HCT116 (cell line): ENCODE results near the gene ARPC5. TPM values are rescaled to one million over a fixed set of nuclear protein-coding genes. Genes with fewer than 3 reads are reported as not detected.

Experiments used
- ATAC-seq: fragments of 200-7000 bp; cut with Tn5 transposase; 2 replicates; pipeline ENCODE4 v1.9.1; 2020; ENCODE audit warnings: mild to moderate bottlenecking, moderate library complexity
- BruUV-seq: library from RNA; stranded (reverse); fragments of 400-500 nt; replicated peaks from 2 replicates; lab custom pipeline; 2021; lab: Mats Ljungman, UMichigan
- CTCF ChIA-PET: fragments of 300-600 bp; sonication (Branson Sonifier 250); formaldehyde crosslinking; loops from one replicate; lab custom pipeline; 2021; ENCODE audit warnings: antibody characterized with exemption; lab: Charles Lee
- POLR2A ChIA-PET: fragments of 300-600, 350-600 bp; sonication (Branson Sonifier 250); formaldehyde crosslinking; loops from one replicate; lab custom pipeline; 2021; ENCODE audit warnings: antibody characterized with exemption; lab: Charles Lee
- RAD21 ChIA-PET, 2 experiments: fragments of 300-600 bp; sonication (Branson Sonifier 250); formaldehyde crosslinking; loops; one replicate each; lab custom pipeline; 2023; ENCODE audit warnings: low total read pairs in 2 of 2; ENCODE audit not compliant: uncharacterized antibody in 2 of 2, unreplicated experiment in 2 of 2, low non-redundant PET in 1 of 2; lab: Charles Lee
- DNase-seq: peaks from one replicate; pipeline ENCODE4 v3.0.0-alpha.2; 2010; ENCODE audit warnings: low read depth, low spot score
- H2AFZ ChIP-seq: fragments of 200-600 bp; shearing (Covaris generic), sonication (generic); 2 replicates; pipeline ENCODE4 v1.6.1; 2017; ENCODE audit warnings: low read depth, mixed run types, mixed read lengths, antibody characterized with exemption, low read length; ENCODE audit not compliant: poor library complexity, severe bottlenecking
- H3K27ac ChIP-seq: 2 replicates; pipeline ENCODE4 v1.5.1; 2012; ENCODE audit warnings: low read depth, low read length
- H3K27me3 ChIP-seq: fragments of 200-600 bp; sonication (generic); 2 replicates; pipeline ENCODE4 v1.6.1; 2016; ENCODE audit warnings: mixed run types, low read length, mixed read lengths; ENCODE audit not compliant: insufficient read depth
- H3K36me3 ChIP-seq, 2 experiments: fragments of 200-500 bp in 1 of 2; fragments of 200-600 bp in 1 of 2; sonication (Bioruptor generic) in 1 of 2; sonication (generic) in 1 of 2; 2 replicates each; pipeline versions ENCODE4 v1.5.1 to v1.6.1; 2014 to 2016; ENCODE audit warnings: low read length in 2 of 2, inconsistent platforms in 1 of 2, mixed read lengths in 1 of 2, mixed run types in 1 of 2; ENCODE audit not compliant: insufficient read depth in 2 of 2, control insufficient read depth in 1 of 2
- H3K4me1 ChIP-seq, 2 experiments: fragments of 200-600 bp in 1 of 2; sonication (generic) in 1 of 2; 2 replicates each; pipeline versions ENCODE4 v1.5.1 to v1.6.1; 2012 to 2017; ENCODE audit warnings: low read length in 2 of 2, inconsistent platforms in 1 of 2, mild to moderate bottlenecking in 1 of 2, mixed read lengths in 1 of 2, mixed run types in 1 of 2, moderate library complexity in 1 of 2; ENCODE audit not compliant: insufficient read depth in 2 of 2, control insufficient read depth in 1 of 2
- H3K4me2 ChIP-seq: fragments of 200-600 bp; sonication (generic); 2 replicates; pipeline ENCODE4 v1.6.1; 2017; ENCODE audit warnings: mixed run types, low read length, mixed read lengths
- H3K4me3 ChIP-seq, 2 experiments: fragments of 200-600 bp in 1 of 2; sonication (generic) in 1 of 2; replicated peaks in 1 of 2; 2 replicates each; pipeline ENCODE4 v1.5.1; 2011 to 2016; ENCODE audit warnings: low read length in 2 of 2, control low read depth in 1 of 2, low read depth in 1 of 2, mild to moderate bottlenecking in 1 of 2, mixed read lengths in 1 of 2, mixed run types in 1 of 2
- H3K79me2 ChIP-seq: fragments of 200-600 bp; sonication (generic); 2 replicates; pipeline ENCODE4 v1.6.1; 2017; ENCODE audit warnings: mild to moderate bottlenecking, mixed run types, low read length, moderate library complexity, mixed read lengths; ENCODE audit not compliant: insufficient read depth
- H3K9ac ChIP-seq: fragments of 200-600 bp; sonication (generic); 2 replicates; pipeline ENCODE4 v1.6.1; 2016; ENCODE audit warnings: low read length, mixed read lengths
- H3K9me2 ChIP-seq: fragments of 200-600 bp; sonication (generic), shearing (Covaris generic); 2 replicates; pipeline ENCODE4 v1.6.1; 2017; ENCODE audit warnings: mixed run types, mild to moderate bottlenecking, moderate library complexity; ENCODE audit not compliant: insufficient read depth
- H3K9me3 ChIP-seq, 2 experiments: fragments of 200-500 bp in 1 of 2; fragments of 200-600 bp in 1 of 2; sonication (Bioruptor generic) in 1 of 2; sonication (generic) in 1 of 2; 2 replicates each; pipeline ENCODE4 v1.6.1; 2014 to 2017; ENCODE audit warnings: low read length in 2 of 2, mixed read lengths in 2 of 2, inconsistent platforms in 1 of 2, low read depth in 1 of 2, mild to moderate bottlenecking in 1 of 2, mixed run types in 1 of 2, moderate library complexity in 1 of 2; ENCODE audit not compliant: control insufficient read depth in 1 of 2, insufficient read depth in 1 of 2
- H4K20me1 ChIP-seq: fragments of 200-600 bp; sonication (generic), shearing (Covaris generic); 2 replicates; pipeline ENCODE4 v1.6.1; 2017; ENCODE audit warnings: mixed run types, mild to moderate bottlenecking, moderate library complexity; ENCODE audit not compliant: insufficient read depth
- EZH2phosphoT487 ChIP-seq: fragments of 200-600 bp; IDR thresholded peaks from 2 replicates; pipeline ENCODE4 v1.6.1; 2018; ENCODE audit warnings: antibody characterized with exemption, borderline replicate concordance
- JUND ChIP-seq: IDR thresholded peaks from 2 replicates; pipeline ENCODE4 v1.6.1; 2012
- POLR2A ChIP-seq: IDR thresholded peaks from 2 replicates; pipeline ENCODE4 v1.7.0; 2011; ENCODE audit warnings: borderline replicate concordance; ENCODE audit not compliant: insufficient read depth, insufficient read length; ENCODE audit errors: extremely low read depth
- RAD21 ChIP-seq: IDR thresholded peaks from 2 replicates; pipeline ENCODE4 v1.6.1; 2012; ENCODE audit warnings: low read depth, mild to moderate bottlenecking
- SIN3A ChIP-seq: IDR thresholded peaks from 2 replicates; pipeline ENCODE4 v1.6.1; 2012; ENCODE audit warnings: low read depth
- SRF ChIP-seq: IDR thresholded peaks from 2 replicates; pipeline ENCODE4 v1.6.1; 2012; ENCODE audit warnings: low read depth
- ZNF274 ChIP-seq: fragments of 200-500 bp; sonication (Bioruptor generic); IDR thresholded peaks from 2 replicates; pipeline ENCODE4 v1.6.1; 2014; ENCODE audit warnings: mild to moderate bottlenecking, low read depth, low read length, inconsistent platforms
- intact Hi-C: fragments of 100-400 bp; cut with micrococcal nuclease; formaldehyde crosslinking; loops from 2 replicates; pipeline ENCODE4 v1.10.0; 2022
- total RNA-seq: library from RNA; stranded (reverse); gene quantifications from one replicate; pipeline ENCODE4 v1.2.1, GENCODE V29; 2021; ENCODE audit not compliant: unreplicated experiment
- TF ChIP-seq, protein P1 (sequence below): IDR thresholded peaks from 2 replicates; pipeline ENCODE4 v1.6.1; 2012
- TF ChIP-seq, protein P2 (sequence below), 3 experiments: fragments of 200-600 bp in 1 of 3; sonication (generic) in 1 of 3; IDR thresholded peaks in 2 of 3; conservative IDR thresholded peaks in 1 of 3; 2 replicates each; pipeline ENCODE4 v1.5.1; 2012 to 2017; ENCODE audit warnings: low read depth in 2 of 3, low read length in 2 of 3, antibody characterized with exemption in 1 of 3, borderline replicate concordance in 1 of 3, control low read depth in 1 of 3, mild to moderate bottlenecking in 1 of 3, mixed read lengths in 1 of 3, mixed run types in 1 of 3, moderate library complexity in 1 of 3; ENCODE audit not compliant: insufficient read depth in 1 of 3
- TF ChIP-seq, protein P3 (sequence below): IDR thresholded peaks from 2 replicates; pipeline ENCODE4 v1.6.1; 2012

ARPC5 gene
- total RNA-seq, 1 experiment from 2014 or later: 71.5 TPM

DNA sequence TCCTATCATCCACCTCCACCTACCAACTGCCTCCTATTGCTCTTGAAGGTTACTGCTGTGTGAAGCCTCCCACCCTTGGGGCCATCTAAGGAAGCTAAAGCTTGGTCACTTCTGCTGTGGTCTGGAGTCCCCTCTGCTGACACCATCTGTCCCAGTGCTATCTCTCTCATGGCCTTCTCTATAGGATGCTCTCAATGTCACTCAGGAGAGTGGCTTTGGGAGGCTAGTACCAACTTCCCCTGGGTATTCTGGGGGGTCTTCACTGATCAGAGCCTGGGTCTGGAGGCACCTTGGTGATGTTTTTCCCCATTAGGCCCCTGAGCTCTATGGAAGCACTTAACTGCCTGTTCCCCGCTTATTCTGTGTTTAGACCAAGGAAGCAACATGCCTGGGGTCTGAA is 33.1 kb downstream of the ARPC5 start:
- no TSS peak for BruUV-seq
- POLR2A ChIA-PET: no interaction called here
- CTCF ChIA-PET: no interaction called here

More for the DNA sequence above, 33.1 kb downstream of the ARPC5 start:
- ATAC-seq (no peak), DNase-seq (no peak)
- no peaks in the 10 kb centered on the region for H4K20me1 ChIP-seq
- intact Hi-C loops: no loop called here
- H2AFZ ChIP-seq: no peak overlapping the region
- H3K36me3 ChIP-seq: no peaks in the 10 kb centered on the region
- H3K4me1 ChIP-seq: no peaks in the 10 kb centered on the region
- H3K79me2 ChIP-seq: no peaks in the 10 kb centered on the region
- no peaks in the 10 kb centered on the region for H3K9me2 ChIP-seq
- RAD21 ChIA-PET: no interaction called here
- TF ChIP-seq, protein P1, sequence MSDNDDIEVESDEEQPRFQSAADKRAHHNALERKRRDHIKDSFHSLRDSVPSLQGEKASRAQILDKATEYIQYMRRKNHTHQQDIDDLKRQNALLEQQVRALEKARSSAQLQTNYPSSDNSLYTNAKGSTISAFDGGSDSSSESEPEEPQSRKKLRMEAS: no peak
- no peak for TF ChIP-seq EZH2phosphoT487
- no peak for TF ChIP-seq RAD21
- TF ChIP-seq, protein P2, sequence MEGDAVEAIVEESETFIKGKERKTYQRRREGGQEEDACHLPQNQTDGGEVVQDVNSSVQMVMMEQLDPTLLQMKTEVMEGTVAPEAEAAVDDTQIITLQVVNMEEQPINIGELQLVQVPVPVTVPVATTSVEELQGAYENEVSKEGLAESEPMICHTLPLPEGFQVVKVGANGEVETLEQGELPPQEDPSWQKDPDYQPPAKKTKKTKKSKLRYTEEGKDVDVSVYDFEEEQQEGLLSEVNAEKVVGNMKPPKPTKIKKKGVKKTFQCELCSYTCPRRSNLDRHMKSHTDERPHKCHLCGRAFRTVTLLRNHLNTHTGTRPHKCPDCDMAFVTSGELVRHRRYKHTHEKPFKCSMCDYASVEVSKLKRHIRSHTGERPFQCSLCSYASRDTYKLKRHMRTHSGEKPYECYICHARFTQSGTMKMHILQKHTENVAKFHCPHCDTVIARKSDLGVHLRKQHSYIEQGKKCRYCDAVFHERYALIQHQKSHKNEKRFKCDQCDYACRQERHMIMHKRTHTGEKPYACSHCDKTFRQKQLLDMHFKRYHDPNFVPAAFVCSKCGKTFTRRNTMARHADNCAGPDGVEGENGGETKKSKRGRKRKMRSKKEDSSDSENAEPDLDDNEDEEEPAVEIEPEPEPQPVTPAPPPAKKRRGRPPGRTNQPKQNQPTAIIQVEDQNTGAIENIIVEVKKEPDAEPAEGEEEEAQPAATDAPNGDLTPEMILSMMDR (IDR thresholded peaks at IDR 0.05 in 2 of 3, conservative IDR thresholded peaks at IDR 0.05 in 1 of 3; ENCODE audit: borderline replicate concordance in 1 of 3, insufficient read depth in 1 of 3, low read depth in 2 of 3, low read length in 2 of 3): no peak
- no peak for TF ChIP-seq POLR2A
- no peak for TF ChIP-seq SRF
- TF ChIP-seq ZNF274: no peak
- TF ChIP-seq, protein P3, sequence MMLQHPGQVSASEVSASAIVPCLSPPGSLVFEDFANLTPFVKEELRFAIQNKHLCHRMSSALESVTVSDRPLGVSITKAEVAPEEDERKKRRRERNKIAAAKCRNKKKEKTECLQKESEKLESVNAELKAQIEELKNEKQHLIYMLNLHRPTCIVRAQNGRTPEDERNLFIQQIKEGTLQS: no peak
- TF ChIP-seq SIN3A: no peak
- no peak for TF ChIP-seq JUND
- TF ChIP-seq, all 23 proteins: peak for 0
- Histone ChIP-seq H3K4me3 (no peak overlapping the region), H3K4me2 (no peak overlapping the region), H3K9ac (no peak overlapping the region), H3K9me3 (no peaks in the 10 kb centered on the region), H3K27ac (no peak overlapping the region), H3K27me3 (no peaks in the 10 kb centered on the region)
